NB4 (cell line): ENCODE data around the gene YPEL3.

Experiments used
- DNase-seq: peaks from one replicate; pipeline ENCODE4 v3.0.0; 2010; ENCODE audit warnings: low read depth
- H3K4me3 ChIP-seq: one replicate; pipeline ENCODE4 v1.5.1; 2011; ENCODE audit warnings: mild to moderate bottlenecking, low read depth, low read length, moderate library complexity
- MYC ChIP-seq: IDR thresholded peaks from 2 replicates; pipeline ENCODE4 v1.6.1; 2011; ENCODE audit warnings: low read depth, low read length
- POLR2A ChIP-seq: IDR thresholded peaks from 2 replicates; pipeline ENCODE4 v1.6.1; 2011; ENCODE audit warnings: mild to moderate bottlenecking; ENCODE audit not compliant: insufficient read length; ENCODE audit errors: extremely low read depth
- TF ChIP-seq, protein P1 (sequence below): IDR thresholded peaks from one replicate; pipeline ENCODE4 v1.5.1; 2012; ENCODE audit warnings: low read depth, low read length
- TF ChIP-seq, protein P2 (sequence below): IDR thresholded peaks from 2 replicates; pipeline ENCODE4 v1.6.1; 2011; ENCODE audit warnings: low read depth, low read length

The YPEL3 gene

GRCh38 chr16:30104492-30104891 is 8.5 kb upstream of the YPEL3 start:
- no peak for DNase-seq
- TF ChIP-seq, protein P1, sequence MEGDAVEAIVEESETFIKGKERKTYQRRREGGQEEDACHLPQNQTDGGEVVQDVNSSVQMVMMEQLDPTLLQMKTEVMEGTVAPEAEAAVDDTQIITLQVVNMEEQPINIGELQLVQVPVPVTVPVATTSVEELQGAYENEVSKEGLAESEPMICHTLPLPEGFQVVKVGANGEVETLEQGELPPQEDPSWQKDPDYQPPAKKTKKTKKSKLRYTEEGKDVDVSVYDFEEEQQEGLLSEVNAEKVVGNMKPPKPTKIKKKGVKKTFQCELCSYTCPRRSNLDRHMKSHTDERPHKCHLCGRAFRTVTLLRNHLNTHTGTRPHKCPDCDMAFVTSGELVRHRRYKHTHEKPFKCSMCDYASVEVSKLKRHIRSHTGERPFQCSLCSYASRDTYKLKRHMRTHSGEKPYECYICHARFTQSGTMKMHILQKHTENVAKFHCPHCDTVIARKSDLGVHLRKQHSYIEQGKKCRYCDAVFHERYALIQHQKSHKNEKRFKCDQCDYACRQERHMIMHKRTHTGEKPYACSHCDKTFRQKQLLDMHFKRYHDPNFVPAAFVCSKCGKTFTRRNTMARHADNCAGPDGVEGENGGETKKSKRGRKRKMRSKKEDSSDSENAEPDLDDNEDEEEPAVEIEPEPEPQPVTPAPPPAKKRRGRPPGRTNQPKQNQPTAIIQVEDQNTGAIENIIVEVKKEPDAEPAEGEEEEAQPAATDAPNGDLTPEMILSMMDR, result no peak
- no peak overlapping the region for H3K4me3 ChIP-seq

- no peak for TF ChIP-seq POLR2A
- no peak overlapping the region for H3K4me3 ChIP-seq
- DNase-seq, result no peak
Observed at GRCh38 chr16:30104090-30104489, 8.1 kb upstream of the YPEL3 start.

DNA sequence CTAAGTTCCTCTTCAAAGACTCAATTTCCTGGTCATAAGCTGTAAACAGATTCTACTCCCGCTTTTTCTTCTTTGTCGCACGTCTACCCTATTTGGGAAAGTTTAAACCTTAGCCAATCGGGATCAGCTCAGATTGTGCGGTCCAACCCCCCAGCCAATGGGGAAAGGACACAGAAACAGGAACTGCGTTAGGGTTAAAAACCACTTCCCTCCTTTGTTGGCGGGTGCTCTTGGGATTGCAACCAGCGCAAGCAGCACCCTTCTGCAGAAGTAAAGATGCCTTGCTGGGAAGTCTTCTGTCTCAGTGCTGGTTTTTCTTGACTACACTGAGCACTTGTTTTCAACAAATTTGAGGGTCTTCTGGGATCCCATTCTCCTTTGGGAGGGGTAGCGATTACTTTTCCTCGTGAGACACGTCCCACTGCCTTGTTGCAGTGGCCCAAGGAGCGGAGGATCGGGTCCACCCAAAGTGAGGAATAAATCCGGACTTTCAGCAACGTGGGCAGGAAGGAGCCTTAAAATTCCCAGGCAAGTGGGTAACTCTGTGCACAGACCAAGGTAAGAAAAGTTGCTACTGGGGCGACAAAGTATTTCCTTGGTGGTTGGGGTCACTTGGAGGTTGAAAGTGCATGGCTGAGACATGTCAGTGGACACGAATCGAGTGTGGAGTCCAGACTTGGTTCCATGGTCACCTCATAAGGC is 1.0 kb upstream of the YPEL3 start:
- TF ChIP-seq MYC (peak; percentile 34), POLR2A (peak; percentile 83)
- TF ChIP-seq, protein P1, result no peak
- TF ChIP-seq, protein P2, sequence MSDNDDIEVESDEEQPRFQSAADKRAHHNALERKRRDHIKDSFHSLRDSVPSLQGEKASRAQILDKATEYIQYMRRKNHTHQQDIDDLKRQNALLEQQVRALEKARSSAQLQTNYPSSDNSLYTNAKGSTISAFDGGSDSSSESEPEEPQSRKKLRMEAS, result peak; percentile 56; the same call in 1 of the 2 replicates
- H3K4me3 ChIP-seq, result no peak overlapping the region
- DNase-seq, result peak; percentile 46

DNA sequence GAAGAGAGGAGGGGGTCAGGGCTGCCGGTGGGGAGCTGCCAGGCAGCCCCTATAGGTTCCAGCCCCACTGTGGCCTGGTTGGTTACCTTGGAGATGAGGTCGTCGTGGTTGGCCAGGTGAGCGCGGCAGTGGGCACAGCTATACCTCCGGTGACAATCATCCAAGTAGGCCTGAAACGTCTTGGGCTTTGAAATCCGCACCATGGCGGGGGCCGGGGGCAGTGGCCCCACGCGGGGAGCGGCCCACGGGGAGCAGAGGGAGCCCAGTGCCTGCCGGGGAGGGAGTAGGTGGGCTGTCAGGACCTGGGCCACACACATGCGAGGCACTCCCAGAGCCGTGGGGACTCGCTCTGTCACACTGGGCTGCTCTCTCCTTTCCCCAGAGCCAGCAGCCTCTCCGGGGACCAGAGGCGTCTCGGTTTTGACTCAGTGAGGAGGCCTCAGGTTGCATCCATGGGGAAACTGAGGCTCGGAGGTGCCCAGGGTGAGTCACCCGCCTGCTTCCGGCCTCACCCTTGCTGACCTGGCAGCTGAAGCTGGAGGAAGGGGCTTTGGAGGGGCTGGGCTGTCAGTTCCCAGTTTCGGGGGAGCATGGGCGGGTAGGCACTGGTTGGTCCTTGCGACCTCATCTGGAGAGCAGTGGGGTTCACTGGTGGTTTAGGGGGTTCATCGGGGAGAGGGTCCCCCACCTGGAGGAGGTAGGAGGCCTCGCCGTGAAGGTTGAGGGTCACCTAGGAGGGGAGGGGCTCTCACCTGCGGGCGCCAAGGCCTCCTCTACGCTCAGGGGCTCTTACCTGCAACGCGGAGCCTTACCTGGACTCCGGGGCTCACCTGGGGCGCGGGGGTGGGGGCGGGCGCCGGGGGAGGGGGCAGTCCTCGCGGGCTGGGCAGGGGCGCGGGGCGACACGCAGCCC is 591 bp downstream of the YPEL3 start:
- no peak overlapping the region for H3K4me3 ChIP-seq
- TF ChIP-seq MYC (no peak), POLR2A (no peak)
- TF ChIP-seq, protein P1, result no peak
- TF ChIP-seq, protein P2, result no peak
- DNase-seq, result no peak

GRCh38 chr16:30094541-30095165 is 1.4 kb downstream of the YPEL3 start:
- no peak overlapping the region for H3K4me3 ChIP-seq
- TF ChIP-seq, protein P2, result no peak
- TF ChIP-seq POLR2A (no peak), MYC (no peak)
- TF ChIP-seq, protein P1, result no peak
- no peak for DNase-seq

DNA sequence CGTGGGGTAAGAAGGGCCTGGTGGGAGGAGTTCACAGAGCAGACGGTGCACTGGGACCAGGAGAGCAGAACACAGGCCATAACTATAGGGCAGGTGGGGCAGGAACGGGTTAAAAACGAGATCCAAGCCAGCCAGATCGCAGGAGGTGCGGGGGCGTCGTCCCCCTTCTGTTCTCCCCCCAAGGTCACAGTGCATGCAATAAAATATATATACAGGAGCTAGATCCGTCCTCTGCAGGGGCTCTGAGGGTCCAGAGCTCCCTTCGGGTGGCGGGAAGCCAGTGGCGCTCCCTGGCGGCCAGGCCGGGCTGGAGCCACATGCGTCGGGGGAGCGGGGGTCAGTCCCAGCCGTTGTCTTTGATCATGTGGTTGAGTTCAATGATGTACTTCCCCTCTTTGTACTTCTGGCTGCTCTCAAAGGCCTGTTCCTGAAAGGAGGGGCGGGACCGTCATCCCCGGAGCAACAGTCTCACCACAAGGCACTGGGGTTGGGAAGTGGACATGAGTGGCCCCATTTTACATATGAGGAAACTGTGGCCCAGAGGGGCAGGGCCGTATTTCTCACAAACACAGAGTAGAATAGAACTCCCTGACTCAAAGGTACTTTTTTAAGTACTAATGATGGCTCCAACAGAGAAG is 3.5 kb downstream of the YPEL3 start:
- H3K4me3 ChIP-seq, result peak overlapping the region; percentile 83
- TF ChIP-seq MYC, result peak; percentile 94
- peak; percentile 7 for TF ChIP-seq POLR2A
- TF ChIP-seq, protein P1, result peak; percentile 80
- TF ChIP-seq, protein P2, result peak; percentile 94
- peak; percentile 97 for DNase-seq
